Transverse colon (tissue), 4 donors: ENCODE data around the gene ATOH8. TPM values are rescaled to one million over a fixed set of nuclear protein-coding genes. Genes with fewer than 3 reads are reported as not detected.

ENCODE experiments used
- DNase-seq: peaks from one replicate; pipeline ENCODE4 v3.0.0-alpha.2; 2019
- H3K27ac ChIP-seq, 4 donors: fragments of 200-600 bp; sonication (generic); 2 replicates each; pipeline ENCODE4 v1.5.1; 2016 to 2018; ENCODE audit warnings: inconsistent platforms in 4 of 4
- H3K27me3 ChIP-seq: fragments of 200-600 bp; sonication (generic); 2 replicates; pipeline ENCODE4 v1.5.1; 2017; ENCODE audit warnings: inconsistent platforms
- H3K36me3 ChIP-seq, 4 donors: fragments of 200-600 bp; sonication (generic); 2 replicates each; pipeline ENCODE4 v1.5.1; 2017 to 2019; ENCODE audit warnings: inconsistent platforms in 4 of 4
- H3K4me1 ChIP-seq, 4 donors: fragments of 200-600 bp; sonication (generic); 2 replicates each; pipeline ENCODE4 v1.5.1; 2017 to 2020; ENCODE audit warnings: inconsistent platforms in 4 of 4
- H3K4me3 ChIP-seq, 4 donors: fragments of 200-600 bp; sonication (generic); 1 replicate in 1 of 4; 2 replicates in 3 of 4; pipeline versions ENCODE4 v1.5.1 to v1.6.1; 2017 to 2019; ENCODE audit warnings: inconsistent platforms in 4 of 4
- H3K9me3 ChIP-seq, 2 donors: fragments of 200-600 bp; sonication (generic); 2 replicates each; pipeline ENCODE4 v1.5.1; 2017 to 2019; ENCODE audit warnings: inconsistent platforms in 2 of 2
- CTCF ChIP-seq, 5 experiments: fragments of 200-600 bp in 3 of 5; fragments of 450-650 bp in 2 of 5; sonication (generic) in 3 of 5; IDR thresholded peaks; 1 replicate in 2 of 5; 2 replicates in 3 of 5; pipeline ENCODE4 v1.5.1; 2016 to 2017; ENCODE audit warnings: antibody characterized with exemption in 5 of 5, inconsistent platforms in 3 of 5, mild to moderate bottlenecking in 2 of 5, moderate library complexity in 1 of 5
- EP300 ChIP-seq: sonication (generic); formaldehyde crosslinking; IDR thresholded peaks from one replicate; pipeline ENCODE4 v1.6.1; 2017; ENCODE audit warnings: antibody characterized with exemption, low read depth
- POLR2A ChIP-seq: fragments of 450-650 bp; IDR thresholded peaks from one replicate; pipeline ENCODE4 v1.6.1; 2016; ENCODE audit warnings: antibody characterized with exemption, mild to moderate bottlenecking, moderate library complexity
- POLR2AphosphoS5 ChIP-seq, 3 donors: sonication (generic); formaldehyde crosslinking; IDR thresholded peaks; one replicate each; pipeline ENCODE4 v1.6.1; 2016; ENCODE audit warnings: antibody characterized with exemption in 3 of 3
- WGBS, 2 donors: methylation state at CpG; one replicate each; pipeline ENCODE4 v1.1.5; 2018; ENCODE audit warnings: low coverage in 1 of 2; 5-methylcytosine and 5-hydroxymethylcytosine counted together
- in situ Hi-C, 4 donors: fragments of 200-750 bp; cut with MboI; loops; one replicate each; pipeline versions ENCODE4 v1.15.0 to v1.15.1; 2017; ENCODE audit warnings: low sequenced_read_pairs in 3 of 4, low pct_ligation_motif_present in 1 of 4, low pct_unique_long_range_greater_than_20kb in 1 of 4
- intact Hi-C: fragments of 100-400 bp; cut with DNase I; formaldehyde crosslinking; loops from one replicate; pipeline ENCODE4 v1.15.1; 2023; ENCODE audit warnings: low total_unique reads
- total RNA-seq, 4 donors: library from RNA; depleted of rRNA; stranded (reverse); fragments of >200 nt; gene quantifications; one replicate each; pipeline ENCODE4 v1.1.0, GENCODE V29; 2016

Gene ATOH8
- total RNA-seq, 4 donors from 2014 or later = 7.4 to 32.6 (median 14.4) TPM

GRCh38 chr2:85754313-85755095, 713 bp downstream of the ATOH8 start:
- DNase-seq = peak; percentile 32
- Histone ChIP-seq H3K4me3 (peak overlapping the region; percentile 51 to 63 (median 60)), H3K4me1 (peaks cover 24 to 62% (median 44%) of the 10 kb centered on the region in 4 donors), H3K9me3 (no peaks in the 10 kb centered on the region), H3K36me3 (no peaks in the 10 kb centered on the region), H3K27ac (peak overlapping the region; percentile 70 to 82 (median 78)), H3K27me3 (peaks cover 40% of the 10 kb centered on the region)
- TF ChIP-seq EP300 (no peak), CTCF (IDR thresholded peaks at IDR 0.05) (peak in 2 of 5 experiments; percentile 14 to 35), POLR2AphosphoS5 (IDR thresholded peaks at IDR 0.05) (no peak)
- in situ Hi-C loops = no loop called here
- intact Hi-C loops = loop anchor here (1.0 to 5.0 kb wide), 2 partner anchors 18 to 43 kb away; no protein-coding TSS in a partner anchor
- 1% methylated on average over 39 of the region's 93 CpGs; no CpG with 5 or more reads in 1 of the 2 donors for WGBS, 2 donors

- Histone ChIP-seq H3K36me3 (no peaks in the 10 kb centered on the region), H3K4me3 (peak overlapping the region; percentile 51 to 63 (median 60)), H3K9me3 (no peaks in the 10 kb centered on the region), H3K27me3 (peaks cover 40% of the 10 kb centered on the region), H3K27ac (peak overlapping the region; percentile 70 to 82 (median 78)), H3K4me1 (peaks cover 24 to 59% (median 43%) of the 10 kb centered on the region in 4 donors)
- intact Hi-C loops = no loop called here
- in situ Hi-C loops = no loop called here
- no peak for TF ChIP-seq POLR2AphosphoS5 (IDR thresholded peaks at IDR 0.05)
- no peak for TF ChIP-seq CTCF (IDR thresholded peaks at IDR 0.05)
- no peak for TF ChIP-seq POLR2A
- no peak for TF ChIP-seq EP300
- no peak for DNase-seq
- WGBS, 2 donors = 0 to 3% methylated on average over 1 to 26 of the region's 33 CpGs
Measured at GRCh38 chr2:85755122-85756027, 1.6 kb downstream of the ATOH8 start.

- Histone ChIP-seq H3K4me3 (peak overlapping the region in 3 of 4 donors; percentile 51 to 62 (median 59)), H3K36me3 (no peaks in the 10 kb centered on the region), H3K9me3 (no peaks in the 10 kb centered on the region), H3K27me3 (peaks cover 40% of the 10 kb centered on the region), H3K4me1 (peaks cover 21 to 51% (median 40%) of the 10 kb centered on the region in 4 donors), H3K27ac (no peak overlapping the region)
- in situ Hi-C loops = no loop called here
- intact Hi-C loops = no loop called here
- 60 to 68% methylated on average over 1 to 6 of the region's 6 CpGs for WGBS, 2 donors
- DNase-seq = no peak
- TF ChIP-seq POLR2AphosphoS5 (IDR thresholded peaks at IDR 0.05) = no peak
- no peak for TF ChIP-seq EP300
- TF ChIP-seq POLR2A = no peak
- TF ChIP-seq CTCF (IDR thresholded peaks at IDR 0.05) = no peak
Measured at GRCh38 chr2:85756195-85756594, 2.4 kb downstream of the ATOH8 start.

GRCh38 chr2:85756822-85757435, 3.1 kb downstream of the ATOH8 start:
- 58 to 66% methylated on average over 2 to 9 of the region's 9 CpGs for WGBS, 2 donors
- H3K4me3 ChIP-seq = no peak overlapping the region
- no peaks in the 10 kb centered on the region for H3K9me3 ChIP-seq
- intact Hi-C loops (no loop called here), in situ Hi-C loops (no loop called here)
- DNase-seq = peak; percentile 38
- no peaks in the 10 kb centered on the region for H3K36me3 ChIP-seq
- H3K27me3 ChIP-seq = peaks cover 40% of the 10 kb centered on the region
- peaks cover 18 to 51% (median 39%) of the 10 kb centered on the region in 4 donors for H3K4me1 ChIP-seq
- H3K27ac ChIP-seq = peak overlapping the region in 2 of 4 donors; percentile 2 to 18
- TF ChIP-seq POLR2A (no peak), POLR2AphosphoS5 (IDR thresholded peaks at IDR 0.05) (peak in 1 of 3 donors; percentile 20)
